NCI-H2081 (cell line): ENCODE data around the gene ROBO3.
A peak's percentile ranks its signal among the peaks of the same experiment; 100 is the strongest.

Source experiments
- DNase-seq, 2 experiments: peaks; one replicate each; lab custom pipeline; 2025; lab: John Stamatoyannopoulos, UW

Gene ROBO3

DNA sequence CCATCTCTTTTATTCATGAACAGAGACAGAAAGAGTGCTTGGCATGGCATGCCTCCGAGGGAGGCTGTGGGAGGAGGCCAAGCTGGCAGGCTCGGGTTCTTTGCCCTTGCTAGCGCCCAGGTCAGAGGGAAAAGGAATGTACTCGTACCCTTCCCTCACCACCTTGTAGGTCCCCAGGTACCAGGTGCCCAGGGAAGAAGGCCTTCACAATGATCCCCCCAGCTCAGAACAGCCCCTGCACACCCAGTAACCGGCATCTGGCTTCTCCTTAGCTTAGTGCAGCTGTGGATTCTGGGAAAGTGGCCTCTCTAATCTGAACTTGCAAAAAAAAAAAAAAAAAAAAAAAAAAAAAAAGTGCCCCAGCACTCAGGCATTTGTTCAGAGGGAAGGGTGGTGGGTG is 55.1 kb downstream of the ROBO3 start:
- no peak for DNase-seq

DNA sequence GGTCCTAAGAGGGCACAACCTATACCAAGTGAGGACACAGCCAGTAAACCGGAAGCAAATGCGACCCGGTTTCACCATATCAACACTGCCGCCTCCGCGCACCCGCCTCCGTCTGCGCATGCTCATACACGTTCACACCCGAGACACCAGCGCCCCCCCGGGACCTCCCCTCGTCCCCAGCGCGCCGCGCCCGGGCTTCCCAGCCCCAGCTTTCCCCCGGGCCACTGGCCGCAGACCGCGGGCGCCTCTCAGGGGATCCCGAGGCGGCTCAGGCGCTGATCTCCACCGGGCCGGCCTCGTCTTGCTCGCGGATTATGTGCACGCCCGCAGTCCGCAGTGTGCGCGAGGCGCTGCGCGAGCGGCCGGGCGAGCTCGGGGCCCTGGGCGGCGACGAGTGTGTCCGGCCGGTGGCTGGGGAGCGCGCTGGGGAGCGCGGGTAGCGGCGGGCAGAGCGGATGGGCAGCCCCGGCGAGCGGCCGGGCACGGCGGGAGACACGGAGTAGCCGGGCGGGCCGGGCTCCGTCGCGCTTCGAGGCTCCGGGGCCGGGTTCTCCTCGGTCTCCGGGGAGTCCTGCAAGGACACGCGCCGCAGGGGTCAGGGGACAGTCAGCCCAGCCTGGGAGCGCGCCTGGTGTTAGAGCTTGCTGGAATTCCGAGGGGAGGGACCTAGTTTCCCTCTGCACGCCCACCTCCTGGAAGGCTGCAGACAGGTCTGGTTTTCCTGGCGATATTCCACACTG is 55.8 kb downstream of the ROBO3 start:
- peak; percentile 39 to 47 for DNase-seq

DNA sequence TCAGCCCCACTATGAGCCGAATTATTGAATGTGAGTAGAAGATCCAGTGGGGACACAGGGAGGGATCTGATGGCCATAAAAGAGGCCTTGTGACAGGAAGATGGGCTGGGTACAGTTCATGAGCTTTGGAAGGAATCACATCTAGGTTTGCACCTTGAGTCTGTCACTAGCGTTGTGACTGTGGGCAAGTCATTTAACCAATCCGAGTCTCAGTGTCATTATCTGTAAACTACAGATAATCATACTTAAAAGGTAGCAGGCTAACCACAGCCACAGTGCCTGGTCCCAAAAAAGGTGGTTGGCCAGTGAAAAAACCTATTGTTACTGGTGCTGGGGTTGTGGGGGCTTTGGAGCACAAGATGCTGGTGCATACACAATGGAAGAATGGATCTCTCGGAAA is 57.6 kb downstream of the ROBO3 start:
- no peak for DNase-seq

DNA sequence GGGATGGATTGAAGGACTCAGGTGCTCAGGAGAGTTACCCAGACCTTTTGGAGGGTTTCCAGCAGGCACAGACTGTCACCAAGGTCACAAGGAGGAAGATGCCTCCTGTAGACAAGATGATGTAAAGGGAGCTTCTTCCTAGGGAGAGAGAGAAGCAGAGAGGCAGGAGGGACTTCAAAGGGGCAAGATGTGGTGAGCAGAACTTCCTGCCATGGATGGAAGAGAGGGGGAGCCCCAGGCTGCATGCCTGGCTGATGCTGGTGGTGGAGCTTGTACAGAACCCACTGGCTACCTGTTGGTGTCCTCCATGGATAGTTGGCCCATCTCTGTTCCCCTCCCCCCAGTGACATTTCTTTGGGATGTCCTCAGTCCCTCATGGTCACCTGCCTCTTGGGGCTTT is 58.1 kb downstream of the ROBO3 start:
- DNase-seq = no peak

DNA sequence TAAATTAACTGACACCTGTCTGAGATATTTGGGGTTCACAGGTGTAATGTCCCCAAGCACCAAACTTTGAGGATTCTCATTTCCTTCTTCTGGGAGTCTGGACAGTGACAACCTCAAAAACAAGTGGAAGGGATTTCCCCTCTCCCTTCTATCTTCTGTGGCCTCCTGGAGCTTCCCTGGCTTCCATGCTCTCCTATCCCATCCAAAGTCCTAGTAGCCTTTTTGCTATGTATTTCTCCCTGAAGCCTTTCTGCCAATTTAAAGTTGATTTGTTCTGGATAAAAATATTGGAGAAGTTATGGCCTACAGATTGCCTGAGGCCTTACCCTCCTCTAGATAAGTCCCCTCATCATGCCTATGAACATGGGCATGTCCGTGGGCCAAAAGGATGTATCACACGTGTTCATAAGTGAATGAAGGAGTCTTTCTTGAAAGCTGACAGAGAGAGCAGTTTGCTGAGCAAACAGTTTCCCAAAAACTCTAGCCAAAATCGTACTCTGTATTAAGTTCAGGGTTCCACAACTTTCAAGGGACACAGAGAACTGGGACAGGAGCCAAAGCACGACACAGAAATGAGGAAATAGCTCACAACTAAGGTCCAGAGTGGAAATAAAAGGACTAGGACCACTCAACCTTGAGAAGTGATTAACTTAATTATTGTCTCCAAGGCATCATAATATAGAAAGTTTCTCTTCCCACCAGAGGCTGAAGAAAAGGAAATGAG is 63.9 kb downstream of the ROBO3 start:
- no peak for DNase-seq

DNA sequence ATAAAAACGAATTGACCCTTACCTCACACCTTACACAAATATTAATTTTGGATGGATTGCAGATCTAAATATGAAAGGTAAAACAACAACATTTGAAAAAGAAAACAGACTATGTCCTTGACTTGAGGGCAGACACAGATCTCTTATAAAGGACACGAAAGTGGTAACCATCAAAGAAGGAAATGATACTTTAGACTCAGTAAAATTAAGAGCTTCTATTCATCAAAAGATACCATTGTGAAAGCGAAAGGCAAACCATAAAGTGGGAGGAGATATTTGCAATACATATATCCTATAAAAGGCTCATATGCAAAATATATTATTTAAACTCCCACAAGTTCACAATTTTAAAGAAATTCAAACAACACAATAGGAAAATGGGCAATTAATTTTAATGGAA is 65.6 kb downstream of the ROBO3 start:
- DNase-seq = no peak
